GM19468 (cell line): ENCODE results near the gene CALD1.

Experiments
- ATAC-seq: cut with Tn5 transposase; IDR thresholded peaks from one replicate; pipeline ENCODE4 v1.9.1; 2021; ENCODE audit warnings: mild to moderate bottlenecking, moderate library complexity, moderate number of reproducible peaks; ENCODE audit not compliant: unreplicated experiment; ENCODE audit errors: extremely low read depth

CALD1 gene

GRCh38 chr7:134784251-134785049, 5.0 kb downstream of the CALD1 start:
- no peak for ATAC-seq

GRCh38 chr7:134785842-134786241, 6.4 kb downstream of the CALD1 start:
- no peak for ATAC-seq

GRCh38 chr7:134787064-134787463, 7.6 kb downstream of the CALD1 start:
- ATAC-seq, result no peak

- no peak for ATAC-seq
These were observed 8.3 kb downstream of the CALD1 start for GRCh38 chr7:134787720-134788119.

- ATAC-seq, result no peak
These were observed 8.8 kb downstream of the CALD1 start for GRCh38 chr7:134788191-134788590.

GRCh38 chr7:134789967-134790685, 10.7 kb downstream of the CALD1 start:
- ATAC-seq, result no peak

GRCh38 chr7:134792968-134793367, 13.5 kb downstream of the CALD1 start:
- no peak for ATAC-seq

GRCh38 chr7:134795231-134795630, 15.8 kb downstream of the CALD1 start:
- no peak for ATAC-seq

GRCh38 chr7:134798155-134798554, 18.7 kb downstream of the CALD1 start:
- ATAC-seq, result no peak

GRCh38 chr7:134799377-134799776, 19.9 kb downstream of the CALD1 start:
- ATAC-seq, result no peak

GRCh38 chr7:134802762-134803161, 23.3 kb downstream of the CALD1 start:
- ATAC-seq, result no peak

GRCh38 chr7:134804351-134804750, 24.9 kb downstream of the CALD1 start:
- ATAC-seq, result no peak

- no peak for ATAC-seq
These were observed 25.4 kb downstream of the CALD1 start for GRCh38 chr7:134804854-134805253.

GRCh38 chr7:134806197-134806596, 26.8 kb downstream of the CALD1 start:
- ATAC-seq, result no peak

- ATAC-seq, result no peak
These were observed 30.2 kb downstream of the CALD1 start for GRCh38 chr7:134809616-134810015.

GRCh38 chr7:134811765-134812164, 32.3 kb downstream of the CALD1 start:
- no peak for ATAC-seq

GRCh38 chr7:134813663-134814396, 34.4 kb downstream of the CALD1 start:
- ATAC-seq, result no peak

- ATAC-seq, result no peak
These were observed 35.4 kb downstream of the CALD1 start for GRCh38 chr7:134814730-134815364.

- ATAC-seq, result no peak
These were observed 39.3 kb downstream of the CALD1 start for GRCh38 chr7:134818613-134819345.

GRCh38 chr7:134819401-134819800, 40.0 kb downstream of the CALD1 start:
- ATAC-seq, result no peak
